ENCODE results near the gene LRRC4C. TPM values are rescaled to one million over a fixed set of nuclear protein-coding genes. Genes with fewer than 3 reads are reported as not detected.

Gene LRRC4C
- total RNA-seq, 6 experiments from 2014 or later: 0.25 to 0.43 (median 0.27) TPM

DNA sequence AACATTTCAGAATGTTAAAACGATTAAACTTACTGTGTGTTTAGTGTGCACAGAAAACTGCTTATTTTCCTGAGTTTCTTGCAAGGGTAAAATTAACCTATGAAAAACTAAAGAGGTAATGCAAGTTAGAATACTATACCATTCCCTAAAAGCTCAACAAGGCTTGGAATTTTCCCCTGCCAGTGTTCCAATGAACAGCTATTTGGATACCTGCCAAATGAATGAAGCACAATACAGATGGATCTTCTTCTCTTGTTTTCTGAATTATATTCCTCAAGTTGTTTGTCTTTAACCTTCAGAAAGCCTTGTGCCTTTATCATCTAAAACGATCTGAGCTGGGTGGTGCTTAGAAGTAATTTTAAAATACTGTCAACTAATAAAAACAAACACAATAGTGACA, 204.5 kb downstream of the LRRC4C start:
- WGBS (ENCODE audit: insufficient coverage, low coverage, low lambda C conversion rate, missing lambda C conversion rate): 37% methylated on average over 2 of the region's 2 CpGs
- DNase-seq (no peak), ATAC-seq (no peak)
- Histone ChIP-seq H3K36me3 (no peaks in the 10 kb centered on the region), H3K4me3 (no peak overlapping the region), H3K4me1 (no peaks in the 10 kb centered on the region), H3K27ac (no peak overlapping the region), H3K27me3 (no peaks in the 10 kb centered on the region), H3K9me3 (no peaks in the 10 kb centered on the region)
- intact Hi-C loops (cut with DNase I): no loop called here
- TF ChIP-seq, protein P1, sequence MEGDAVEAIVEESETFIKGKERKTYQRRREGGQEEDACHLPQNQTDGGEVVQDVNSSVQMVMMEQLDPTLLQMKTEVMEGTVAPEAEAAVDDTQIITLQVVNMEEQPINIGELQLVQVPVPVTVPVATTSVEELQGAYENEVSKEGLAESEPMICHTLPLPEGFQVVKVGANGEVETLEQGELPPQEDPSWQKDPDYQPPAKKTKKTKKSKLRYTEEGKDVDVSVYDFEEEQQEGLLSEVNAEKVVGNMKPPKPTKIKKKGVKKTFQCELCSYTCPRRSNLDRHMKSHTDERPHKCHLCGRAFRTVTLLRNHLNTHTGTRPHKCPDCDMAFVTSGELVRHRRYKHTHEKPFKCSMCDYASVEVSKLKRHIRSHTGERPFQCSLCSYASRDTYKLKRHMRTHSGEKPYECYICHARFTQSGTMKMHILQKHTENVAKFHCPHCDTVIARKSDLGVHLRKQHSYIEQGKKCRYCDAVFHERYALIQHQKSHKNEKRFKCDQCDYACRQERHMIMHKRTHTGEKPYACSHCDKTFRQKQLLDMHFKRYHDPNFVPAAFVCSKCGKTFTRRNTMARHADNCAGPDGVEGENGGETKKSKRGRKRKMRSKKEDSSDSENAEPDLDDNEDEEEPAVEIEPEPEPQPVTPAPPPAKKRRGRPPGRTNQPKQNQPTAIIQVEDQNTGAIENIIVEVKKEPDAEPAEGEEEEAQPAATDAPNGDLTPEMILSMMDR (IDR thresholded peaks at IDR 0.05): no peak
- no peak for TF ChIP-seq POLR2A (IDR thresholded peaks at IDR 0.05)

DNA sequence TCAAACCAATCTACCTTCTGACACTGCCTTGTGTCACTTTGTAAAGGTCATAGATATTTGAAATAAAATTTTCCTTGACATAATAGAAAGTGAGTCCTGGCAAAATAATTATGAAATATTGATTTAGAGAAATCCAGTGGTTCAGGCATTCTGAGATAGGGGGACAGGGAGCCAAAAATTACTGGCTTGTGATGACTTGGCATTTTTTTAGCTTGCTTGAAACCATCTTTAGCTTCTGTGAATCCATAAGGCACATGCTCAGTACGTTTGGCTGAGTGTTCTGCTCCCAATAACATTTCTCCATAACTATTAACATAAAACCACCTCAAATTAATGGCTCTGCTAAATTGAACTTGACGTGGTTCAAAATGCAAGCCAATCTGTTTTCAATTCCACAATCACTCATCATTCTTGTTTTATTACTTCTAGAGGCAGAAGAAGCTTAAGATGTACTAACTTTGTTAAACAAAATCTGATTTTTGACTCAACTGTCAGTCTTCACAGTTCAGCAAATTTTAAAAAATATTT, 209.0 kb downstream of the LRRC4C start:
- Histone ChIP-seq H3K4me1 (no peaks in the 10 kb centered on the region), H3K27me3 (no peaks in the 10 kb centered on the region), H3K27ac (no peak overlapping the region), H3K4me3 (no peak overlapping the region), H3K36me3 (no peaks in the 10 kb centered on the region), H3K9me3 (no peaks in the 10 kb centered on the region)
- TF ChIP-seq POLR2A (IDR thresholded peaks at IDR 0.05): no peak
- TF ChIP-seq, protein P1 (IDR thresholded peaks at IDR 0.05): no peak
- ATAC-seq (no peak), DNase-seq (no peak)
- 31% methylated on average over 2 of the region's 2 CpGs for WGBS (ENCODE audit: insufficient coverage, low coverage, low lambda C conversion rate, missing lambda C conversion rate)
- intact Hi-C loops (cut with DNase I): no loop called here

DNA sequence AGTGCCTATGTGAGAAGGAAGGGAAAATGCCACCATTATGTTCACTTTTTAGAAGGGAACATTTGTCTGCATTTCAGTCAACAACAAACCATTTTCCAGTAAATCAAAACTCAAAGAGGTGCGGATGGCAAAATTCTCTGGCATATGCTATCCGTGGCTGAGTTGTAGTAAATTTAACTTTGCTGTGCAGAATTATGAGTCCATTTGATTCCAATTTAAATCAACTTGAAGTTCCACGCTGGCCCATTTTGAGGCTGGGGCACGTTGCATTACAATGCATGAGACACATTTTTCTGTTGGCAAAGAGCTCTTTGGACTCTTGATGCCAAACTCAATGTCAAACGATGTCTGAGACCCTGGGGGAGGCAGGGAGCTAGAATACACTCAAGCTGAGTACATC, 211.8 kb downstream of the LRRC4C start:
- Histone ChIP-seq H3K27me3 (no peaks in the 10 kb centered on the region), H3K36me3 (no peaks in the 10 kb centered on the region), H3K4me1 (no peaks in the 10 kb centered on the region), H3K27ac (no peak overlapping the region), H3K9me3 (no peaks in the 10 kb centered on the region), H3K4me3 (no peak overlapping the region)
- ATAC-seq (no peak), DNase-seq (no peak)
- intact Hi-C loops (cut with DNase I): loop anchor here in 1 of 2 donors (10.0 kb wide), 1 partner anchor 187 kb away; no protein-coding TSS in a partner anchor
- TF ChIP-seq, protein P1 (IDR thresholded peaks at IDR 0.05): no peak
- WGBS (ENCODE audit: insufficient coverage, low coverage, low lambda C conversion rate, missing lambda C conversion rate): 69% methylated on average over 5 of the region's 5 CpGs

DNA sequence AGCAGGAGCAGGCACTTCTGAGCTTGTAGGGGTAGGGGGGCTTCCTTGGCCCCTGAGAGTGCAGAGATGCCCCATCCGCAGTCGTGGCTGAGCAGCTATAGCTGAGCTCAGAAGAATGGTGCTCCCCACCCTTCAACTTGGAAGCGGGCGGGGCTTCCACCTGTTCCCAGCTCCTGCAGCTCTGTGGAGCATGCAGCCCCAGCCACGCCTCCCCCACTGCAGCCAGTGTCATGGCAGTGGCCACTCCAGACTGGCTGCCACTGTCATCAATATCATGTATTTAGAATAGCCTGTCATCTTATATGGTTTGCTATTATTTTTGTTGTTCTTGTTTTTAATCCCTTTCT, 213.1 kb downstream of the LRRC4C start:
- intact Hi-C loops (cut with DNase I): loop anchor here in 1 of 2 donors (10.0 kb wide), 1 partner anchor 188 kb away; no protein-coding TSS in a partner anchor
- Histone ChIP-seq H3K9me3 (no peaks in the 10 kb centered on the region), H3K27ac (no peak overlapping the region), H3K36me3 (no peaks in the 10 kb centered on the region), H3K4me3 (no peak overlapping the region), H3K27me3 (no peaks in the 10 kb centered on the region), H3K4me1 (no peaks in the 10 kb centered on the region)
- 60% methylated on average over 1 of the region's 5 CpGs for WGBS (ENCODE audit: insufficient coverage, low coverage, low lambda C conversion rate, missing lambda C conversion rate)
- DNase-seq: peak in 2 of 3 donors; percentile 9 to 45
- ATAC-seq: no peak
- TF ChIP-seq POLR2A (IDR thresholded peaks at IDR 0.05): no peak
- TF ChIP-seq, protein P1 (IDR thresholded peaks at IDR 0.05): no peak
